SK-N-SH treated with all-trans-retinoic acid at 6 μM for 48 hours (cell line): ENCODE data around the gene HGS.

Experiments used
- BACH2 ChIP-seq: fragments of 250-450 bp; sonication (Bioruptor Pico); IDR thresholded peaks from 2 replicates; pipeline ENCODE4 v1.9.0; 2021; ENCODE audit warnings: mild to moderate bottlenecking, borderline replicate concordance
- ESRRG ChIP-seq: fragments of 250-450 bp; sonication (Bioruptor Pico); IDR thresholded peaks from 2 replicates; pipeline ENCODE4 v1.6.1; 2021; ENCODE audit warnings: mild to moderate bottlenecking
- PPARA ChIP-seq: fragments of 250-450 bp; sonication (Bioruptor Pico); IDR thresholded peaks from 2 replicates; pipeline ENCODE4 v1.5.0; 2020; ENCODE audit warnings: mild to moderate bottlenecking, borderline replicate concordance
- ZFP30 ChIP-seq: fragments of 450-650 bp; formaldehyde crosslinking; IDR thresholded peaks from 2 replicates; pipeline ENCODE4 v1.5.0; 2022; ENCODE audit warnings: mild to moderate bottlenecking, moderate library complexity
- ZNF8 ChIP-seq: fragments of 450-650 bp; formaldehyde crosslinking; IDR thresholded peaks from 2 replicates; pipeline ENCODE4 v1.5.0; 2020; ENCODE audit warnings: mild to moderate bottlenecking, moderate library complexity

DNA sequence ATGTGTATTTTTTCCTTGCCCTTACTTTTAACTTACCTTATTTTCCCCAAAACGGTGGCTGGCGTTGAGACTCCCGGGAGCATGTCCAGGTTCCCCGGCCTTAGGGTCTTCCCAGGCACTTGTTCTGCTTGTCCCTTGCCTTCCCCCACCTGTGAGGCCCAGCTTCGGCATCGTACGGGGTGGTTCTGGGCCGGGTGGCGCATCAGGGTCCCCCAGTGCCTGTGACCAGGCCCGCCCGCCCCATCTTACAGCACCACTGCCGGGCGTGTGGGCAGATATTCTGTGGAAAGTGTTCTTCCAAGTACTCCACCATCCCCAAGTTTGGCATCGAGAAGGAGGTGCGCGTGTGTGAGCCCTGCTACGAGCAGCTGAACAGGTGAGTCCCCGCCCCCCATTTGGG is 7.4 kb downstream of the HGS start:
- no peak for TF ChIP-seq ZFP30 (CRISPR knock-in tag)
- no peak for TF ChIP-seq ZNF8 (CRISPR knock-in tag)
- TF ChIP-seq ESRRG (CRISPR knock-in tag), result no peak
- no peak for TF ChIP-seq PPARA (CRISPR knock-in tag)
- TF ChIP-seq BACH2, result no peak
